Uterus (tissue), 2 donors: Measurements from ENCODE around the gene SDK2.

ENCODE experiments used
- POLR2A ChIP-seq, 2 donors: fragments of 450-650 bp; IDR thresholded peaks; one replicate each; pipeline ENCODE4 v1.6.1; 2016; ENCODE audit warnings: antibody characterized with exemption in 2 of 2, mild to moderate bottlenecking in 1 of 2, moderate library complexity in 1 of 2
- TF ChIP-seq, protein P1 (sequence below), 4 experiments: fragments of 200-600 bp in 2 of 4; fragments of 450-650 bp in 2 of 4; sonication (generic) in 2 of 4; IDR thresholded peaks; one replicate each; pipeline ENCODE4 v1.5.1; 2016 to 2019; ENCODE audit warnings: antibody characterized with exemption in 4 of 4, mild to moderate bottlenecking in 2 of 4, moderate library complexity in 1 of 4

DNA sequence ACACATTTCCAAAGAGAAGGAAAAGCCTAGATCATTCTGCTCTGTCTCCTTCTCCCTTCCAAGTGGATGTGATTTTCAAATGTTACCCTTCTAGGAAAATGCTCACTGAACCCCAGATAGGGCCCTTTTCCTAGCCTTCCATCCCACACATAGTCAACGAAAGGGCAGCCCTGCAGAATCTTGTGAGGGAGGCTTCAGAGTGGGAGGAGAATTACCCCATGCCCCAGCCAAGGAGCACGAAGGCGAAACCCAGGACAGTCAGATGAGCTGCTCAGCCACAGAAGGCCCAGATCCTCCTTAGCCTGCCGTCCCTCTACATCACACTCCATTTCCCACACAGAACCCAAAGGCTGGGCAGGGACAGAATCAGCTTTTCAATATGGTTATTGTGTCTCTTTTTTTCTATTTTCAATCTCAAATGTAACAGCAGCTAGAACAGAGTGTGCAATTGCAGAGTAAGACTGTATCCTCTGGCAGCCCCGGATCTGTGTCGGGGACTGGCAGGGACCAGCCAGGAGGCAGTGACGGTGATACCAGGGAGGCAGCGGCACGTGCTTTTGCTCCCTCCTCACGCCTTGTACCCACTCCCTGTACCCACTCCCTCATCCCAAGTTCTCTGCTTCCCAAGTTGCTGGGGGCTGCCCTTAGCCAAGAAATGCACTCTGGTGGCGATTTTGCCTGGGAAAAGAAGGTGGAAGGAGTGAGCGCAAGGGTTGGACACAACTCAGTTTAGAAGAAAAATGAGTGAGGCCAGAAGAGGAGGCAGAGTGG lies 3.7 kb upstream of the SDK2 start:
- TF ChIP-seq, protein P1, sequence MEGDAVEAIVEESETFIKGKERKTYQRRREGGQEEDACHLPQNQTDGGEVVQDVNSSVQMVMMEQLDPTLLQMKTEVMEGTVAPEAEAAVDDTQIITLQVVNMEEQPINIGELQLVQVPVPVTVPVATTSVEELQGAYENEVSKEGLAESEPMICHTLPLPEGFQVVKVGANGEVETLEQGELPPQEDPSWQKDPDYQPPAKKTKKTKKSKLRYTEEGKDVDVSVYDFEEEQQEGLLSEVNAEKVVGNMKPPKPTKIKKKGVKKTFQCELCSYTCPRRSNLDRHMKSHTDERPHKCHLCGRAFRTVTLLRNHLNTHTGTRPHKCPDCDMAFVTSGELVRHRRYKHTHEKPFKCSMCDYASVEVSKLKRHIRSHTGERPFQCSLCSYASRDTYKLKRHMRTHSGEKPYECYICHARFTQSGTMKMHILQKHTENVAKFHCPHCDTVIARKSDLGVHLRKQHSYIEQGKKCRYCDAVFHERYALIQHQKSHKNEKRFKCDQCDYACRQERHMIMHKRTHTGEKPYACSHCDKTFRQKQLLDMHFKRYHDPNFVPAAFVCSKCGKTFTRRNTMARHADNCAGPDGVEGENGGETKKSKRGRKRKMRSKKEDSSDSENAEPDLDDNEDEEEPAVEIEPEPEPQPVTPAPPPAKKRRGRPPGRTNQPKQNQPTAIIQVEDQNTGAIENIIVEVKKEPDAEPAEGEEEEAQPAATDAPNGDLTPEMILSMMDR (IDR thresholded peaks at IDR 0.05): no peak
- no peak for TF ChIP-seq POLR2A (IDR thresholded peaks at IDR 0.05)
